GDM1 (cell line): ENCODE results near the gene PLPPR4.

Source experiments
- DNase-seq: peaks from one replicate; lab custom pipeline; 2025; lab: John Stamatoyannopoulos, UW

PLPPR4 gene

DNA sequence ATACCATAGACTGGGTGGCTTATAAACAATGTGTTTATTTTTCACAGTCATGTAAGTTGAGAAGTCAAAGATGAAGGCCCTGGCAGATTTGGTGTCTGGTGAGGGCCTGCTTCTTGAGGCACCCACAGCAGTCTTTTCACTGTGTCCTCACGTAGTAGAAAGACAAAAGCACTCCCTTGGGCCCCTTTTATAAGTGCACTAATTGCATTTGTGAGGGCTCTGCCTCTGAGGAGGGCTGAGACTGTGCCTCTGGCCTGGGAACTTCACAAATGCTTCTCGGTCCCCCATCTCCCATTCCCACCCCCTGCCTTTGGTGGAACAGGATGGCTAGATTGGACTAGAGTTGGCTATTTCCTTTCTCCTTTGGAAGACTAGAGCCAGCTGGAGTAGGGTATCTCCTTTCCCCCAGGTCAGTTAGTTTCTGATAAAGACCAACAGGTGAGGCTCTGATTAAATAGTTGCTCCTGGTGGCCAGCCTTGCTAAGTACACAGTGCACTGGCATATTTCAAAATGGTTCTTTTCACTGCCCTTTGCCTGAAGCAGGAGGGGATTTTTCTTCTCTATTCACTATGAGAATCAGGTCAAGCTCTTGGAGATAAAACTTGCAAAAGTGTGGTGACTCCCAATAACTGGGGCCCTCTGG, 82.9 kb downstream of the PLPPR4 start:
- no peak for DNase-seq

DNA sequence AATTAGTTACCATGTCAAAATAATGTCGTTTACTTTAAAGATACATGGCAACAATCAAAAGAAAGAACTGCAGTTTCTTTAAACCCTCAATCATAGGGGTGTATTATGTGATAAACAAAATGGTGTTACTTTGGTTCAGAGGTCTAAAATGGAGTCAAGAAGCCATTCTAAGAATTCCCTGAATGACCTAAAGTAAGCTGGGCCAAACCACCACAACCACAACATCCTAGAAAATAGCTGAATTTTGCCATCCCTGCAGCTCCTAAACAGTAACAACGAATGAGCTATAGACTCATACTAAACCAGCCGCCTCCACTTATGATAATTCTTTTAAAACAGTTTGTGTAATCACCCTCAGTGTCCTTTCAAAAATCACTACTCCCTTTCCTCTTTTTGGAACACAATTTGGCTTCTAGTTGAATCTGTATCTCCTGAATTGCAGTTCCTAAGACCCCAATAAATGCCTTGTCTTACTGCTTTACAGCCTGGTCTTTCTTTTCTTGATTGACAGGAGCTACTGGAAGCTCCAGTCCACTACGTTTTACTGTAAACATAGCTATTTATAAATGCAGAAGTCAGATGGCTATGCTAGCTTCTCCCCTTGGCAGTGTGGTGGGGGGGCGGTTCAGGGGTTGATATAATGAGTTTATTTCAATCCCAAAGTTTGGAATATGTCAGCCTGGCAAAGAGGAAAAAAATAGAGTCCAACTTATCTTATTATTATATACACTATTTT, 84.3 kb downstream of the PLPPR4 start:
- no peak for DNase-seq

DNA sequence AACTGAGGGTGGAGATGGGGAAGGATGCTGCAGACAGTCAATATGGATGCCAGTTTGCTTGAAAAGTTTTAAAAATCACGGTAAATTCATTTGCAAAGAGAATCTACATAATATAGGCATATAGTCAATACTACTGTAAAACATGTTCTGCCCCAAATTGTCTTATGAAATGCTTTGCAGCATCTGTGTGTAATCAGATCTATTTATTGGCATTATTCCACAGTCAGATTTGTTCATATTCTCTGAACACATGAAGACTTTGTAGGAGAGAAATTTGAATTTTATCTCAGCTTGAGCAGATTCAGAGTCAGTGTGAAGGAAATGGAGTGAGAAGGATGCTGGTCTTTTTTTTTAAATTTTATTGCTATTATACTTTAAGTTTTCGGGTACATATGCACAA, 88.5 kb downstream of the PLPPR4 start:
- DNase-seq = no peak

DNA sequence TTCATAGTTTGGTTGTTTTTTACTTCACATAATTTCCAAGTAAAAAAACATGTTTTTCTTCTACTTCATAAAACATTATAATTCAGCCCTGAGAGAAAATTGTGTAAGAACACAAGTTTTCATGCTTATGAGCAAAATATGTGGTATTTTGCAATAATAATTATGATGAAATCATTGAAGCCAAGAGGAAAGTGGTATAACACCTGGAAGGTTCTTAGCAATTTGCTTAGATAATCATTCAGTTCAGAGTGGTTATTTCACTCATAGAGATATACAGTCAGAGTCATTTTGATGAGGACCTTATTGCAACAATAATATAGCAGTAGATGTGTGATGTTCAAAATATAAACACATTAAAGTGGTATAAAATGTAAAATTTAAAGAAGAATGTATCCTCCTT, 94.5 kb downstream of the PLPPR4 start:
- DNase-seq = no peak
